Epidermal melanocyte (primary cell): Measurements from ENCODE around the gene SMAD1.
"Not testable (repeated sequence)": the region's sequence is repeated elsewhere in the genome, so short reads cannot be mapped to it uniquely, and the experiment has no call there.

Experiments used
- DNase-seq: peaks from one replicate; pipeline ENCODE4 v3.0.0; 2011; ENCODE audit warnings: low spot score; ENCODE audit not compliant: insufficient read length

SMAD1 gene

GRCh38 chr4:145557720-145558119, 76.1 kb downstream of the SMAD1 start:
- no peak for DNase-seq

GRCh38 chr4:145563293-145563985, 81.8 kb downstream of the SMAD1 start:
- DNase-seq = no peak

GRCh38 chr4:145564540-145564939, 82.9 kb downstream of the SMAD1 start:
- DNase-seq = no peak

GRCh38 chr4:145565328-145565727, 83.7 kb downstream of the SMAD1 start:
- no peak for DNase-seq

GRCh38 chr4:145566086-145566708, 84.5 kb downstream of the SMAD1 start:
- DNase-seq = no peak

GRCh38 chr4:145566768-145567167, 85.1 kb downstream of the SMAD1 start:
- no peak for DNase-seq

GRCh38 chr4:145567516-145567915, 85.9 kb downstream of the SMAD1 start:
- no peak for DNase-seq

GRCh38 chr4:145574546-145574945, 92.9 kb downstream of the SMAD1 start:
- not testable (repeated sequence) for DNase-seq

- no peak for DNase-seq
Measured at GRCh38 chr4:145580906-145581305, 99.3 kb downstream of the SMAD1 start.

- DNase-seq = no peak
Measured at GRCh38 chr4:145583191-145584055, 101.8 kb downstream of the SMAD1 start.

- DNase-seq = no peak
Measured at GRCh38 chr4:145587088-145587754, 105.6 kb downstream of the SMAD1 start.

GRCh38 chr4:145589381-145589780, 107.7 kb downstream of the SMAD1 start:
- DNase-seq = not testable (repeated sequence)

GRCh38 chr4:145589916-145590702, 108.5 kb downstream of the SMAD1 start:
- DNase-seq = no peak

GRCh38 chr4:145602129-145602760, 120.6 kb downstream of the SMAD1 start:
- no peak for DNase-seq

GRCh38 chr4:145605941-145606340, 124.3 kb downstream of the SMAD1 start:
- DNase-seq = no peak
